ENCODE measurements around the gene PRKCD.

PRKCD gene

DNA sequence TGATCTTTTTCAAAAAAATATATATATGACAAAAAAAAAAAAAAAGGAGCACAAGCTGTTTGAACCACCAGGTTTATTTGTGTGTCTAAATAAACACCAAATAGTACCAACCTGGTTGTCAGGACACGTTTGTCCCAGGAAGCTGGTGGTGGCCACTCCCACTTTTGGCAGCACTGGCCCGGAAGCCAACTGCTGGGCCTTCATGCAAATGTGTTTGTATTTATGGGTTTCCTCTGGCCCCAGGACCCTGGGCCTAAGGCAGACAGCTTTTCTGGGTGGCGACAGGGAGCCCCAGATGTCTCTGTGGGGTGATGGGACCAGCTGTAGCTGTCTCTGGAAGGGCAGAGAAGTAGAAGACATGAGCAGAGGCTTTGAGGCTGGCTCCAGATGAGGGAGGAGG, 31.6 kb downstream of the PRKCD start:
- TF ChIP-seq OSR1 (CRISPR knock-in tag; IDR thresholded peaks at IDR 0.05): no peak
- no peak for TF ChIP-seq TCF4 (CRISPR knock-in tag; IDR thresholded peaks at IDR 0.05; ENCODE audit: borderline replicate concordance)
- TF ChIP-seq ESRRG (CRISPR knock-in tag; IDR thresholded peaks at IDR 0.05): no peak
- TF ChIP-seq ISL1 (CRISPR knock-in tag; IDR thresholded peaks at IDR 0.05): no peak
- no peak for TF ChIP-seq RARB (CRISPR knock-in tag; IDR thresholded peaks at IDR 0.05)
- TF ChIP-seq, protein P1, sequence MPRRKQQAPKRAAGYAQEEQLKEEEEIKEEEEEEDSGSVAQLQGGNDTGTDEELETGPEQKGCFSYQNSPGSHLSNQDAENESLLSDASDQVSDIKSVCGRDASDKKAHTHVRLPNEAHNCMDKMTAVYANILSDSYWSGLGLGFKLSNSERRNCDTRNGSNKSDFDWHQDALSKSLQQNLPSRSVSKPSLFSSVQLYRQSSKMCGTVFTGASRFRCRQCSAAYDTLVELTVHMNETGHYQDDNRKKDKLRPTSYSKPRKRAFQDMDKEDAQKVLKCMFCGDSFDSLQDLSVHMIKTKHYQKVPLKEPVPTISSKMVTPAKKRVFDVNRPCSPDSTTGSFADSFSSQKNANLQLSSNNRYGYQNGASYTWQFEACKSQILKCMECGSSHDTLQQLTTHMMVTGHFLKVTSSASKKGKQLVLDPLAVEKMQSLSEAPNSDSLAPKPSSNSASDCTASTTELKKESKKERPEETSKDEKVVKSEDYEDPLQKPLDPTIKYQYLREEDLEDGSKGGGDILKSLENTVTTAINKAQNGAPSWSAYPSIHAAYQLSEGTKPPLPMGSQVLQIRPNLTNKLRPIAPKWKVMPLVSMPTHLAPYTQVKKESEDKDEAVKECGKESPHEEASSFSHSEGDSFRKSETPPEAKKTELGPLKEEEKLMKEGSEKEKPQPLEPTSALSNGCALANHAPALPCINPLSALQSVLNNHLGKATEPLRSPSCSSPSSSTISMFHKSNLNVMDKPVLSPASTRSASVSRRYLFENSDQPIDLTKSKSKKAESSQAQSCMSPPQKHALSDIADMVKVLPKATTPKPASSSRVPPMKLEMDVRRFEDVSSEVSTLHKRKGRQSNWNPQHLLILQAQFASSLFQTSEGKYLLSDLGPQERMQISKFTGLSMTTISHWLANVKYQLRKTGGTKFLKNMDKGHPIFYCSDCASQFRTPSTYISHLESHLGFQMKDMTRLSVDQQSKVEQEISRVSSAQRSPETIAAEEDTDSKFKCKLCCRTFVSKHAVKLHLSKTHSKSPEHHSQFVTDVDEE (CRISPR knock-in tag; IDR thresholded peaks at IDR 0.05): no peak
- ATAC-seq: no peak

DNA sequence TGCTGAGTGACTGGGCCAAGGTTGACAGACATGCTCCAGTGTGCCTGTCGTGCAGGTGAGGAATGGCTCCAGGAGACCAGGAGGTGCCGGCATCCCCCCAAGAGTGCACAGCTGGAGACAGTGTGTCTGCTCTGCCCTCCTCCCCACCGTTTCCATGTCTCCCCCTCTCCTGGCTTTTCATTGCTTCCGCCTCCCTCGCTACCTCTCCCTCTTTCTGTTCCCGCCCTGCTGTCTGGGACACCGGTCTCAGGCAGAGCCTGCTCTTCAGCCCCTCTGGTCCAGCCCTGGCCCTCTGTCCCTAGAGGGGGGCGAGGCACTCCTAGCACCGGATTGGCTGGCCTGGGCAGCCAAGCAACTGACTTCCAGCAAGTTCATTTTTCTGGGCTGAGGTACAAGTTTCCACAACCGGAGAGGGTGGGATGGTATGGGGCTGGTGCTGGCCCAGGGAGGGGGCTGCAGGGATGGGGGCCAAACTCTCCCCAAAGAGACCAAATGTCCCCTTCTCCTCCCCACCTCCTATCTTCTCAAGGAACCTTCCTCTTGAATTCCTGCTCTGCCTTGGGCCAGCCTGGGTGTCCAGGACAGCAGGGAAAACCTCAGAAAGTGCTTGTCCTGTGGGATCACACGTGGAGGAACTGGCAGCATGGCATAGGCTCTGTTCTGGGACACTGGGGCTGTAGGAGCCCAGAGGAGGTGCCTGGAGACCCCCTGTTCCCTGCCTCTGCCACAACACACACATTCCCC, 32.6 kb downstream of the PRKCD start:
- TF ChIP-seq, protein P2, sequence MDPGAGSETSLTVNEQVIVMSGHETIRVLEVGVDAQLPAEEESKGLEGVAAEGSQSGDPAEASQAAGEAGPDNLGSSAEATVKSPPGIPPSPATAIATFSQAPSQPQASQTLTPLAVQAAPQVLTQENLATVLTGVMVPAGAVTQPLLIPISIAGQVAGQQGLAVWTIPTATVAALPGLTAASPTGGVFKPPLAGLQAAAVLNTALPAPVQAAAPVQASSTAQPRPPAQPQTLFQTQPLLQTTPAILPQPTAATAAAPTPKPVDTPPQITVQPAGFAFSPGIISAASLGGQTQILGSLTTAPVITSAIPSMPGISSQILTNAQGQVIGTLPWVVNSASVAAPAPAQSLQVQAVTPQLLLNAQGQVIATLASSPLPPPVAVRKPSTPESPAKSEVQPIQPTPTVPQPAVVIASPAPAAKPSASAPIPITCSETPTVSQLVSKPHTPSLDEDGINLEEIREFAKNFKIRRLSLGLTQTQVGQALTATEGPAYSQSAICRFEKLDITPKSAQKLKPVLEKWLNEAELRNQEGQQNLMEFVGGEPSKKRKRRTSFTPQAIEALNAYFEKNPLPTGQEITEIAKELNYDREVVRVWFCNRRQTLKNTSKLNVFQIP (CRISPR knock-in tag; IDR thresholded peaks at IDR 0.05; ENCODE audit: borderline replicate concordance, low read depth): no peak
- no peak for TF ChIP-seq ISL1 (CRISPR knock-in tag; IDR thresholded peaks at IDR 0.05)
- no peak for TF ChIP-seq ZNF70 (CRISPR knock-in tag; IDR thresholded peaks at IDR 0.05)
- TF ChIP-seq, protein P3, sequence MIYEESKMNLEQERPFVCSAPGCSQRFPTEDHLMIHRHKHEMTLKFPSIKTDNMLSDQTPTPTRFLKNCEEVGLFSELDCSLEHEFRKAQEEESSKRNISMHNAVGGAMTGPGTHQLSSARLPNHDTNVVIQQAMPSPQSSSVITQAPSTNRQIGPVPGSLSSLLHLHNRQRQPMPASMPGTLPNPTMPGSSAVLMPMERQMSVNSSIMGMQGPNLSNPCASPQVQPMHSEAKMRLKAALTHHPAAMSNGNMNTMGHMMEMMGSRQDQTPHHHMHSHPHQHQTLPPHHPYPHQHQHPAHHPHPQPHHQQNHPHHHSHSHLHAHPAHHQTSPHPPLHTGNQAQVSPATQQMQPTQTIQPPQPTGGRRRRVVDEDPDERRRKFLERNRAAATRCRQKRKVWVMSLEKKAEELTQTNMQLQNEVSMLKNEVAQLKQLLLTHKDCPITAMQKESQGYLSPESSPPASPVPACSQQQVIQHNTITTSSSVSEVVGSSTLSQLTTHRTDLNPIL (CRISPR knock-in tag; IDR thresholded peaks at IDR 0.05; ENCODE audit: low read depth): no peak
- no peak for TF ChIP-seq ZNF565 (CRISPR knock-in tag; conservative IDR thresholded peaks at IDR 0.05; ENCODE audit: low read depth)
- ATAC-seq: peak; percentile 18

DNA sequence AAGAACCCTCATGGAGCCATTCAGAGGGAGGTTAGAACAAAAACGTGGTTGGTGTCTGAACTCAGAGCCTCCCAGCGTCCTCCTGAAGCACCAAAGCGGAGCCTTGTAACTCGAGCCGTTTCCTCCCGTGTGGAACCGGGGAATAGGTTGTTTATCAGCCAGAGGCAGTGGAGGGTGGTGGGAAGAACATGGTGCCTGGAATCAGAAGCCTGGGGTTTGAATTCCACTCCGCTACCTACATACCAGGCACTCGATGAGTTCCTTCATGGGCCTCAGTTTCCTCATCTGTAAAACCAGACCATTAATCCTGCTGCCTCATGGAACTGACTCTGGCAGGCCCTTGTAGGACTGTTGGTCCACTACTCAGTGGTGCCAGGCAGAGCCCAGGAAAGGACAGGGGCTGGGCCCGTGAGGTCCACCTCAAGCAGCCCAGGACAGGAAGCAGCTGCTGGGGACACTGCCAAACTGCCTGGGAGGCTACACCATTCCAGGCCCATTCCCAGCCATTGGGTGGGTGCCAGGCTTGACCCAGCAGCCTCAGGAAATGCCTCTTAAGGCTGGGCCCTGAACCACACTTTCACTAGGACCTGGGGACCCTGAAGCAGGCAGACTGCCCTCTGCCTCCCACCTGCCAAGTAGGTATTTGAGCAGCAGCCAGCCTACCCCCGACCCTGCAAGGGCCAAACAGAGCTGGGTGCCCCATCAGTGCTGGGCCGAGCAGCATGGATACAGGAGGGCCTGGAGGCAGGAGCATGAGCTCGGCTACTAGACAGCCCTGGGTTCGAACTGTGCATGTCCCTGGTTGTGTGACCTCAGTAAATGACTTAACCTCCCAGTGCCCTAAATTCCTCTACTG, 33.4 kb downstream of the PRKCD start:
- TF ChIP-seq, protein P4, sequence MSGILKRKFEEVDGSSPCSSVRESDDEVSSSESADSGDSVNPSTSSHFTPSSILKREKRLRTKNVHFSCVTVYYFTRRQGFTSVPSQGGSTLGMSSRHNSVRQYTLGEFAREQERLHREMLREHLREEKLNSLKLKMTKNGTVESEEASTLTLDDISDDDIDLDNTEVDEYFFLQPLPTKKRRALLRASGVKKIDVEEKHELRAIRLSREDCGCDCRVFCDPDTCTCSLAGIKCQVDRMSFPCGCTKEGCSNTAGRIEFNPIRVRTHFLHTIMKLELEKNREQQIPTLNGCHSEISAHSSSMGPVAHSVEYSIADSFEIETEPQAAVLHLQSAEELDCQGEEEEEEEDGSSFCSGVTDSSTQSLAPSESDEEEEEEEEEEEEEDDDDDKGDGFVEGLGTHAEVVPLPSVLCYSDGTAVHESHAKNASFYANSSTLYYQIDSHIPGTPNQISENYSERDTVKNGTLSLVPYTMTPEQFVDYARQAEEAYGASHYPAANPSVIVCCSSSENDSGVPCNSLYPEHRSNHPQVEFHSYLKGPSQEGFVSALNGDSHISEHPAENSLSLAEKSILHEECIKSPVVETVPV (CRISPR knock-in tag; IDR thresholded peaks at IDR 0.05): no peak
- TF ChIP-seq ISL1 (CRISPR knock-in tag; IDR thresholded peaks at IDR 0.05): no peak
- TF ChIP-seq, protein P2 (CRISPR knock-in tag; IDR thresholded peaks at IDR 0.05; ENCODE audit: borderline replicate concordance, low read depth): no peak
- TF ChIP-seq SNAI2 (CRISPR knock-in tag; IDR thresholded peaks at IDR 0.05): no peak
- no peak for TF ChIP-seq ZFP30 (CRISPR knock-in tag; IDR thresholded peaks at IDR 0.05)
- TF ChIP-seq TOX (CRISPR knock-in tag; IDR thresholded peaks at IDR 0.05; ENCODE audit: borderline replicate concordance): no peak
- TF ChIP-seq, protein P3 (CRISPR knock-in tag; IDR thresholded peaks at IDR 0.05; ENCODE audit: low read depth): no peak
- TF ChIP-seq ESRRG (CRISPR knock-in tag; IDR thresholded peaks at IDR 0.05): no peak
- TF ChIP-seq ZNF565 (CRISPR knock-in tag; conservative IDR thresholded peaks at IDR 0.05; ENCODE audit: low read depth): no peak
- TF ChIP-seq ZC3H10 (CRISPR knock-in tag; IDR thresholded peaks at IDR 0.05): no peak
- no peak for TF ChIP-seq ARNTL (CRISPR knock-in tag; IDR thresholded peaks at IDR 0.05; ENCODE audit: borderline replicate concordance, low read depth)
- TF ChIP-seq ZNF8 (CRISPR knock-in tag; IDR thresholded peaks at IDR 0.05): no peak
- TF ChIP-seq CSDC2 (CRISPR knock-in tag; IDR thresholded peaks at IDR 0.05): no peak
- peak; percentile 53 for ATAC-seq

Measured in SK-N-SH treated with all-trans-retinoic acid at 6 μM for 48 hours (cell line).